HG02884 (cell line): ENCODE results near the gene MRRF.
"Not testable (repeated sequence)": the region's sequence is repeated elsewhere in the genome, so short reads cannot be mapped to it uniquely, and the experiment has no call there.

Experiments used
- ATAC-seq: cut with Tn5 transposase; IDR thresholded peaks from one replicate; pipeline ENCODE4 v1.9.1; 2021; ENCODE audit warnings: mild to moderate bottlenecking, moderate library complexity; ENCODE audit not compliant: unreplicated experiment

MRRF gene

DNA sequence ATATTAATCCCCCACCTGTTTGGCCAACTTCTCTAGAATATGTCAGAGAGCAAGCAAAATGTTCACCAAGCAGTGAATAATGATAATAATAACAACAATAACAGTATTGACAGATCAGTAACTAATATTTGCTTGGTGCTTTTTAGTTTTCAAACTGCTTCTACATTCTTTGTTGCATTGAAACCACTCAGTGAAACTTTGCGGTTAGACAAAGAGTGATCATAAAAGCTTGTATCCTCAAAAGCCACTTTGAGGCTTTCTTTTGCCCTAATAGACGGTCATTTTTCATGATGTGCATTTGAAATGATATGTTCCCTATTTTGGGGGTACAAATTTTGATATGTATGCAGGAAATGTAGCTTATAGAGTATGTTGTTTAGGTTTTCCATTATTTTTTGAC, 62.5 kb downstream of the MRRF start:
- no peak for ATAC-seq

- ATAC-seq: no peak
Observed at GRCh38 chr9:122329597-122329996, 64.9 kb downstream of the MRRF start.

DNA sequence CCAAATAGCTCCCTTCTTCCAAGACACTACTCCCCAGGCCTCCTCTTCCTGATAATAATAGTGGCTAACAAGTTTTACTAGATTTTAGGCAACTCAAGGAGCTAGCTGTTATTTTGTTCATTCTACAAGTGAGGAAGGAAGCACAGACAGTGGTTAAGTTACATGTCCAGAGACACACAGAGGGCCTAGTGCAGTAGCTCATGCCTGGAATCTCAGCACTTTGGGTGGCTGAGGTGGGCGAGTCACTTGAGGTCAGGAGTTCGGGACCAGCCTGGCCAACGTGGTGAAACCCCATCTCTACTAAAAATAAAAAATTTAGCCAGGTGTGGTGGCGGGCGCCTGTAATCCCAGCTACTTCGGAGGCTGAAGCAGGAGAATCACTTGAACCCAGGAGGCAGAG, 65.8 kb downstream of the MRRF start:
- not testable (repeated sequence) for ATAC-seq

DNA sequence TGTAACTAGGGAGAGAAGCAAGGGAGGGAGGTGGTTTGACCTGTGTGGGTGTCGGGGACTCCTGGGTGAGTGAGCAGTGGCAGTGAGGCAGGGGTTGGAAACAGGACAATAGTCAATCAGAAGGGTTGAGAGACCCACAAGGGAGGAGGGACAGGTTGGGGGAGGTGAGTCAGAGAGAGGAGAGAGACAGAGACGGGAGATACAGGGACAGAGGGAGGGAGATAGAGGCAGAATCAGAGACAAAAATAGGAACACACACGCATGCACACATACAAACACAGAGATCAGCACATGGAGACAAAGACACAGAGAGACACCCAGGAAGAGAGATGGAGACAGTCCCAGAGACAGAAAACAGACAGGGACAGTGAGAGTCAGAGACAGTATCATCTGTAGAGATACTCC, 66.8 kb downstream of the MRRF start:
- no peak for ATAC-seq

DNA sequence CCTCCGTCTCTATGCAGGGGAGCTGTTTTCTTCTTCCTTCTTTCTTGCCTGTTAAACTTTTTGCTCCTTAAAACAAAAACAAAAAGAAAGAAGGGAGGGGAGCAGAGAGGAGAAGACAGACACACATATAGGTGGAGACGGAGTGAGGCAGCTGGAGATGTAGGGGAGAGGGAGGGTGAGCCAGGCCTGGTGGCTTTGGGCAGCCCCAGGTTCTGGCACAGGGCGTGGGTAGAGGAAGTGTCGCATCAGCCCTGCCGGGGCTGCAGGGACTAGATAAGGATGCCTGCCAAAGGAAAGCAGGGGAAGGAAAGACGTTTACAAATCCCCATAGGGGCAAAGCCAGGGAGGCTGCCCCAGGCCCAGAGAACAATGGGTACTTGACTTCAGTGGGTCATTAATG, 67.4 kb downstream of the MRRF start:
- ATAC-seq: no peak

DNA sequence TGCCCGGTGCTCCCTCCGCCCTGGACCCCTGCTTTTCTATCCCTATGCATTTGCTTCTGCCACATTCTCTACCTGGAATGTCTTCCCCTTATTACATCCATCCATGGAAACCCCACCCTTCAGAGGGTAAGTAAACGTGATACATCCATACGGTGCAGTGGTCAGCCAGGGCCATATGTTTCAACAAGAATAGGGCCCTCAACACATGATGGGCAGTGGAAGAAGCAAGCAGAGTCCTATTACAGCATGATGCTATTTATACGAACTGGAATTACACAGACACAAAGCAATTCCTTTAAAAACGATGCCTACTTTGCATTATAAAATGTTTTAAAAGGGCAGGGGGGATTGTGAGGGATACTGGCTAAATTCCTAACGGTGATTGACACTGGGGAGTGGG, 68.0 kb downstream of the MRRF start:
- no peak for ATAC-seq

- no peak for ATAC-seq
Observed at GRCh38 chr9:122333169-122333808, 68.6 kb downstream of the MRRF start.

GRCh38 chr9:122334916-122335315, 70.2 kb downstream of the MRRF start:
- ATAC-seq: no peak

DNA sequence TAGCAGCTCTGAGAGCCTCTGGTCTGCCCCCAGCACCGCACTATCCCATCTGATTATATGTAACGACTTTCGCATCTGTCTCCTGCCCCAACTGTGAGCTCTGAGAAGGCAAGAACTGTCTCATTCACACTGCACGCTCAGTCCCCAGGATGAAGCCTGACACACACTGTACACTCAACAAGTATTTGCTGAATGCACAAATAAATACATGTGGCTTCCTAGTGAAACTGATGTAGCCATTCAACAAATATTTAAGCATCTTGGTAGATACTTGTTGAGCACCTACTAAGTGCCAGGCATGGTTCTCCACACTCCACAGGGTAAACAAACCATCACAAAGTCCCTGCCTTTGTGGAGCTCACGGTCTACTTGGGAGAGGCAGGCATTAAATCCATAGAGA, 71.5 kb downstream of the MRRF start:
- no peak for ATAC-seq

DNA sequence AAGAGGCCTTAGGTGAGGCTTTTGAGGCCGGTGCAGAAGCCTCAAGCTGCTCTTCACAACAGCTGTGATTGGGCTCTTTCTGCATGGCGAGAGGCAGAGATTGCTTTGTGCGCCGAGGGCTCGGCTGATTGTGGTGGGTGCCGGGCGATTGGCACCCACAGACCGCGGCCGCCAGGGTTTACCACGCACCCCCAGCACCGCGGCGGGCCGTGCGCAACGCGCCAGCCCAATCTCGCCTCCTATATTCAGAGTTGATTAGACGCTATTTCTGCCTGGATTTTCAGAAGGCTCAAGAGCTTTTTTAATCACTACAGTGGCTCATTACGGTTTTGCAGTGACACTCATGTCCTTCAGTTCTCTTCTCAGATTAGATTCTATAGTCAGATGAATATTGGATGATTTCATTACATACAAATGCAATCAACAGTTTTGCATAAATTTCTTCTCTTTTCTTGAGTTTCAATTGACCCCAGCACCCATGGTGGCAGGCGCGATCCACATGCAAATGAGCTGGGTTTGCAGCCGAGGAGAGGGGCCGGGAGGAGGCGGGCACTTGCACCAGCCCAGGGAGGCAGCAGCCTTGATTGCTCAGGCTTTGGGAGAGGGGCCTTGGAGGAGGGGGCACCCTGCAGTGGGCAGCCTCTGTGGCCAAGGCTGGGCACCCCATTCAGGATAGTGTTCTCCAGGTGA, 72.3 kb downstream of the MRRF start:
- no peak for ATAC-seq

DNA sequence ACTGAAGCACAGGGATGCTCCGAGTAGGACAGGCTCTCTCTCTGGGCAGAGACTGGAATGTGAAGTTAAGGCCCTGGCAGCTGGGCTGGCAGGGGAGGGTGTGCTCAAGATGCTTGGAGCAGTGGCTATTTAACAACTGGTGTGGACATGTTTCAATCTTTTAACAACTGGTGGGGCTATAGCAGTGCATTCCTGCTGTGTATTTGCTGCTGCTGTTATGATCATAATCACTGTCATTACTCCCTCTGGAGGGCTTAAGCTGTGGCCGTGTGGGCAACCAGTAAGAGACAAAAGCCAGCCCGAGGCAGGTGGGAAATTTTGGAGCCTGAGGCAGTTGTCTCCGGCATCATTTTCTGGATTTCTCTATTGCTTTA, 72.9 kb downstream of the MRRF start:
- ATAC-seq: no peak

GRCh38 chr9:122338536-122338935, 73.9 kb downstream of the MRRF start:
- no peak for ATAC-seq

- no peak for ATAC-seq
Observed at GRCh38 chr9:122338994-122339393, 74.3 kb downstream of the MRRF start.

DNA sequence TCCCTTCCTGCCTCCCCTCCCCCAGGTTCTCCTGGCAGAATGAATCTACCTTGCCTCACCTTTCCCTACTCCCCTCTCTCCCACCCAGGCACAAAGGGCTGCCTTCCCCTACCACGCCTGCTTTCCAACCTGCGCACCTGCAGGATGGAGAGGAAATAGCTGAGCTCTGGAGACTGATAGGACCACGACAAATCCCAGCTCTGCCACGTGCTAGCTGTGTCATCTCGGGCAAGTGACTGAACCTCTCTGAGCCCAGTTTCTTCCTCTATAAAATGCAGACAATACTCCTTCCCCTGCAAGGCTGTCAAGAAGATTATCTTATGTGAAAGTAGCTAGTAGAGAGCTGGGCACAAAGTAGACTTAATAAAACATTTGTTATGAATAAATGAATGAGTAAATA, 74.9 kb downstream of the MRRF start:
- no peak for ATAC-seq

DNA sequence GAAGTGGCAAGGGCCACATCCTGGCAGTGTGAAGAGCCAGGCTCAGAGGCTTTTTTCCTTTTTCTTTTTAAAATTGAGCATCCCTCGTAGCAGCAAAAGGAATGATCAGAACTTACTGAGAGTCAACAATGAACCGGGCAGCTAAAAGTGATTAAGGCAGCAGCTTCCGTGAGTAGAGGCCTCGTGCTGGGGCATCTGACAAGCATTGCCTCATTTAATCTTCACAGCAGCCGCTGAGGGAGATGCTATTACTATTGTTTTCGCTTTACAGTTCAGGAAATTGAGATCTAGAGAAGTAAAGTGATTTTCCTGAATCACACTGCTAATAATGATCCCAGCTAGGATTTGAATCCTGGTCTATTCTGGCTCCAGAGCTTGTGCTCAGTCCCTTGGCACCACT, 75.5 kb downstream of the MRRF start:
- no peak for ATAC-seq

DNA sequence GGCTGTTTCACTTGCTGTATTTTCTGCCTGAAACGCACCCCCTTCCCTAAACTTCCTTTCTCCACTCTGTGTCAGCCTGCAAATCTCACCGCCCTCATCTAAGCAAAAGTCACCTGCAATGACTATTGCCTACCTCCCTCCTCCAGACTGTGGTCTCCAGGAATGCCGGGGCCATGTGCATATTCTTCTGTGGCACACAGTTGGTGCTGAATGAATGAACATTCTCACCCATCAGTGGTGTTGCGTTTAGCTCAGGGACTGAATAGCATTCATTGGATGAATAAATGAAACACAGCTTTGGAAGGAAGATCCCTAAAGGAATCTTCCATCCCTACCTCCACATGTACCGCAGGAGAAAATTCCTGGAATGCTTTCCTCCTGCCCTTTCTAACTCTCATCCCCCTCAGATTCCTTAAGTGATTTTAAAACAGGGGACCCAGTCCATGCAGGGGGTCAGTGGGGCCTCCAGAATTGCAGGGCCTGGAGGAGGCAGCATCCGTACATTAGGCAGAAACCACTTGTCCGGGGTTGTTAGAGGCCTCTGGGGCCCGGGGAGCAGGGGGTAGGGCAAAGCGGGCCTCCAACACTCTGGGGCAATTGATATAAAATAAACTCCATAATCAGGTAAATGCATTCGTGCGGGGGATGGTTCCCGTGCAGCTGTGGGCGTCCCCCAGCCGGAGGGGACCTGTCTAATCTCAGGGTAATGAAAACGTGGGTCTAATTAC, 77.8 kb downstream of the MRRF start:
- ATAC-seq: no peak

DNA sequence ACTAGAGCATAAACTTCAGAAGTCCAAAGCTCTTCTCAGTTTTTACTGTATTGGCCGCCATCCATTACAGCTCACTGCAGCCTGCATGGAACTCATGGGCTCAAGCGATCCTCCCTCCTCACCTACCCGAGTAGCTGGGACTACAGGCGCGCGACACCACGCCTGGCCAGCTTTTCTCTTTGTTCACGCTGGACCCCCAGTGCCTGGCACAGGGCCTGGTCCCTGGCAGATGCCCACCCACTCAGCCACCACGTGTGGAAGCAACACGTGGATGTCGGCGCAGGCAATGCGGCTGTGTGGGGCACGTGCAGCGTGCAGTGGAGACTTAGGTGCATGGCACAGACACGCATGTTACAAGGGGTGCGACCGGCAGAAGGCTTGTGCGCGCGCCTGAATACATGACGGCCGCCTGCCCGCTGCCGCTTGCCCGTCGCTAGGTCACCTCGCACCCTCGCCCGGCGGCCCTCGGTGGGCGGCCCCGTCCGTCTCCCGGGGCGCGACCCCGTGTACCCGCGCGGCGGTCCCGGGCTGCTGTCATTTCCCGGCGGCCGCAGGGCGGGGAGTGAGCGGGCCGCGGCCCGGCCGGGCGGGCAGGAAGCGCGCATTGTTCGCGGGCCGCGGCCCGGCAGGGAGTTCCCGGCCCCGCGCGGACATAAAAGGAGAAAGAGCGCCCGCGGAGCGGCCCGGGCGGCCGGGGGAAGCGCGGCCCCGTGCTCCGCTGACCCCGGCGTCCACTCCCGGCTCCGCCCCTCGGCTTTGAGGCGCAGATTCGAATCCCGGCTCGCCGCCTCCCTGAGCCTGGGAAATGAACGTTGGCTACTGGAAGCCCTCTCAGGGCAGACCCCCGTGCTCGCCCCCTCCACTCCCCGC, 82.0 kb downstream of the MRRF start:
- no peak for ATAC-seq

GRCh38 chr9:122347348-122348287, 82.9 kb downstream of the MRRF start:
- ATAC-seq: no peak

- no peak for ATAC-seq
Observed at GRCh38 chr9:122348288-122348777, 83.7 kb downstream of the MRRF start.

DNA sequence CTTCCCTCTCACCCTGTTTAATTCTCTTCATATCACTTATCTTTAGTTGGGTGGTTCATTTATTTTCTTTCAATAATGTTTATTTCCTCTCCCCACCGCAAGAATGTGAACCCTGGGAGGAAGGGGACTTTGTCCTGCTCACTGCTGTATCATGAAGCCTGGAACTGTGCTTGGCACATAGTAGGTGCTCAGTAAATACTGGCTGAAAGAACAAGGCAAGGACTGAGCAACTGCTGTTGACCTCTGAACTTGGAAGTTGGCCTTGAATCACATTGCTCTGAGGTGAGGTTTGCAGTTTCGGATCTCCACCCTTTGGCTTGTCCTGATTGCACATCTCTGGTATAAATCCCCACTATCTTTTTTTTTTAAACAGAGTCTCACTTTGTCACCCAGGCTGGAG, 84.1 kb downstream of the MRRF start:
- no peak for ATAC-seq
